AG10803 (cell line): Measurements from ENCODE around the gene TBC1D22A.

Experiments used
- DNase-seq: peaks from one replicate; pipeline ENCODE4 v3.0.0; 2010; ENCODE audit warnings: low read depth
- H3K4me3 ChIP-seq: 2 replicates; pipeline ENCODE4 v1.5.1; 2011; ENCODE audit warnings: mild to moderate bottlenecking, low read length, control low read depth
- CTCF ChIP-seq: conservative IDR thresholded peaks from 2 replicates; pipeline ENCODE4 v1.5.1; 2011; ENCODE audit warnings: mild to moderate bottlenecking, low read length, control low read depth, inconsistent platforms

TBC1D22A gene

GRCh38 chr22:46767249-46767985 lies 5.0 kb downstream of the TBC1D22A start:
- no peak overlapping the region for H3K4me3 ChIP-seq
- no peak for TF ChIP-seq CTCF
- DNase-seq: no peak

- no peak for TF ChIP-seq CTCF
- DNase-seq: no peak
- H3K4me3 ChIP-seq: no peak overlapping the region
Measured at GRCh38 chr22:46769191-46769675, 6.8 kb downstream of the TBC1D22A start.

- no peak overlapping the region for H3K4me3 ChIP-seq
- no peak for TF ChIP-seq CTCF
- no peak for DNase-seq
Measured at GRCh38 chr22:46769706-46770105, 7.3 kb downstream of the TBC1D22A start.

GRCh38 chr22:46770151-46770641 lies 7.7 kb downstream of the TBC1D22A start:
- DNase-seq: no peak

GRCh38 chr22:46770726-46771125 lies 8.3 kb downstream of the TBC1D22A start:
- no peak overlapping the region for H3K4me3 ChIP-seq
- DNase-seq: no peak
- no peak for TF ChIP-seq CTCF

More at GRCh38 chr22:46770151-46770641, 7.7 kb downstream of the TBC1D22A start:
- TF ChIP-seq CTCF: no peak
- H3K4me3 ChIP-seq: no peak overlapping the region

GRCh38 chr22:46773076-46773475 lies 10.6 kb downstream of the TBC1D22A start:
- no peak for TF ChIP-seq CTCF

More at GRCh38 chr22:46773076-46773475, 10.6 kb downstream of the TBC1D22A start:
- no peak for DNase-seq
- no peak overlapping the region for H3K4me3 ChIP-seq
